ENCODE data around the gene PCDHAC1. TPM values are rescaled to one million over a fixed set of nuclear protein-coding genes. Genes with fewer than 3 reads are reported as not detected.
A peak's percentile ranks its signal among the peaks of the same experiment; 100 is the strongest.

Gene PCDHAC1
- total RNA-seq, 1 experiment from 2014 or later = 7.2 TPM

- H3K9me3 ChIP-seq (ENCODE audit: low read depth, low read length, poor library complexity, severe bottlenecking) = no peaks in the 10 kb centered on the region
- intact Hi-C loops (cut with micrococcal nuclease; ENCODE audit: unreplicated experiment) = loop anchor here (1.0 to 5.0 kb wide), 2 partner anchors 40 to 158 kb away; no protein-coding TSS in a partner anchor
Observed at GRCh38 chr5:140881889-140882590, 44.1 kb upstream of the PCDHAC1 start, which contains the start of gene PCDHA13. TSS of gene PCDHA13 (plus strand) at chr5:140882124. CDS start at chr5:140882269, 145 bp downstream.

GRCh38 chr5:140882591-140882899 lies 43.6 kb upstream of the PCDHAC1 start:
- H3K27me3 ChIP-seq (replicated peaks; ENCODE audit: insufficient read depth, low read depth, low read length, poor library complexity) = no peaks in the 10 kb centered on the region
- POLR2A ChIA-PET (ENCODE audit: low non-redundant PET) = no interaction called here
- BruUV-seq (replicated peaks) = no TSS peak
- CTCF ChIA-PET = interaction anchor here (1.3 to 2.7 kb wide), 2 partner anchors 55 to 158 kb away, joined by 4 to 25 read pairs; partner anchors contain the start of gene PCDHA6
- intact Hi-C loops (cut with micrococcal nuclease; ENCODE audit: unreplicated experiment) = loop anchor here (1.0 to 5.0 kb wide), 2 partner anchors 40 to 158 kb away; no protein-coding TSS in a partner anchor
- H3K27ac ChIP-seq (ENCODE audit: low read depth, low read length, poor library complexity, severe bottlenecking) = peak overlapping the region; percentile 36
- peak; percentile 89 for DNase-seq (ENCODE audit: low spot score)
- H3K4me1 ChIP-seq (ENCODE audit: insufficient read depth, low read length, poor library complexity, severe bottlenecking) = no peaks in the 10 kb centered on the region
- peak; percentile 75 for TF ChIP-seq CTCF (conservative IDR thresholded peaks at IDR 0.05; ENCODE audit: low read depth, low read length)
- no peak for TF ChIP-seq EZH2 (IDR thresholded peaks at IDR 0.05; ENCODE audit: borderline replicate concordance, low read depth, low read length, poor library complexity, severe bottlenecking)
- H3K4me3 ChIP-seq (ENCODE audit: low read depth, low read length, poor library complexity, severe bottlenecking) = peak overlapping the region; percentile 51
- H3K9me3 ChIP-seq (ENCODE audit: low read depth, low read length, poor library complexity, severe bottlenecking) = no peaks in the 10 kb centered on the region
- H3K36me3 ChIP-seq (ENCODE audit: insufficient read depth, low read length, poor library complexity, severe bottlenecking) = no peaks in the 10 kb centered on the region

More at GRCh38 chr5:140881889-140882590, 44.1 kb upstream of the PCDHAC1 start, which contains the start of gene PCDHA13:
- Histone ChIP-seq H3K4me3 (ENCODE audit: low read depth, low read length, poor library complexity, severe bottlenecking) (peak within 1 kb of the TSS; percentile 51), H3K27ac (ENCODE audit: low read depth, low read length, poor library complexity, severe bottlenecking) (peak within 1 kb of the TSS; percentile 36), H3K27me3 (replicated peaks; ENCODE audit: insufficient read depth, low read depth, low read length, poor library complexity) (no peaks in the 10 kb centered on the region), H3K36me3 (ENCODE audit: insufficient read depth, low read length, poor library complexity, severe bottlenecking) (no peaks in the 10 kb centered on the region), H3K4me1 (ENCODE audit: insufficient read depth, low read length, poor library complexity, severe bottlenecking) (no peaks in the 10 kb centered on the region)
- no TSS peak for BruUV-seq (replicated peaks)
- ChIA-PET POLR2A (ENCODE audit: low non-redundant PET) (no interaction called here), CTCF (interaction anchor here (0.7 to 2.7 kb wide), 3 partner anchors 41 to 158 kb away, joined by 3 to 25 read pairs (median 4); partner anchors contain the start of gene PCDHA6)
- DNase-seq (ENCODE audit: low spot score) = peak; percentile 90
- TF ChIP-seq EZH2 (IDR thresholded peaks at IDR 0.05; ENCODE audit: borderline replicate concordance, low read depth, low read length, poor library complexity, severe bottlenecking) (no peak), CTCF (conservative IDR thresholded peaks at IDR 0.05; ENCODE audit: low read depth, low read length) (peak; percentile 85)

- H3K4me1 ChIP-seq (ENCODE audit: insufficient read depth, low read length, poor library complexity, severe bottlenecking) = no peaks in the 10 kb centered on the region
- ChIA-PET POLR2A (ENCODE audit: low non-redundant PET) (no interaction called here), CTCF (interaction anchor here (2.7 kb wide), 1 partner anchor 157 kb away, joined by 25 read pairs; no protein-coding TSS in a partner anchor)
- no peaks in the 10 kb centered on the region for H3K27me3 ChIP-seq (replicated peaks; ENCODE audit: insufficient read depth, low read depth, low read length, poor library complexity)
- H3K36me3 ChIP-seq (ENCODE audit: insufficient read depth, low read length, poor library complexity, severe bottlenecking) = no peaks in the 10 kb centered on the region
- TF ChIP-seq EZH2 (IDR thresholded peaks at IDR 0.05; ENCODE audit: borderline replicate concordance, low read depth, low read length, poor library complexity, severe bottlenecking) (no peak), CTCF (conservative IDR thresholded peaks at IDR 0.05; ENCODE audit: low read depth, low read length) (no peak)
- H3K9me3 ChIP-seq (ENCODE audit: low read depth, low read length, poor library complexity, severe bottlenecking) = no peaks in the 10 kb centered on the region
- DNase-seq (ENCODE audit: low spot score) = no peak
- intact Hi-C loops (cut with micrococcal nuclease; ENCODE audit: unreplicated experiment) = loop anchor here (5.0 kb wide), 1 partner anchor 39 kb away; no protein-coding TSS in a partner anchor
- H3K27ac ChIP-seq (ENCODE audit: low read depth, low read length, poor library complexity, severe bottlenecking) = no peak overlapping the region
- BruUV-seq (replicated peaks) = no TSS peak
- H3K4me3 ChIP-seq (ENCODE audit: low read depth, low read length, poor library complexity, severe bottlenecking) = no peak overlapping the region
Observed at GRCh38 chr5:140883373-140883772, 42.7 kb upstream of the PCDHAC1 start.

Measured in A673 (cell line).